ENCODE measurements around the gene ACACA.
"Not testable (repeated sequence)": the region's sequence is repeated elsewhere in the genome, so short reads cannot be mapped to it uniquely, and the experiment has no call there.

The ACACA gene

GRCh38 chr17:37393352-37393751 is 13.3 kb downstream of the ACACA start:
- DNase-seq (ENCODE audit: low read depth, low spot score), result no peak

GRCh38 chr17:37392024-37392590 is 14.5 kb downstream of the ACACA start:
- DNase-seq (ENCODE audit: low read depth, low spot score), result no peak

GRCh38 chr17:37391146-37391545 is 15.5 kb downstream of the ACACA start:
- DNase-seq (ENCODE audit: low read depth, low spot score), result no peak

GRCh38 chr17:37389160-37389559 is 17.5 kb downstream of the ACACA start:
- DNase-seq (ENCODE audit: low read depth, low spot score), result no peak

GRCh38 chr17:37388266-37388665 is 18.4 kb downstream of the ACACA start:
- no peak for DNase-seq (ENCODE audit: low read depth, low spot score)

GRCh38 chr17:37386462-37386861 is 20.2 kb downstream of the ACACA start:
- no peak for DNase-seq (ENCODE audit: low read depth, low spot score)

GRCh38 chr17:37385474-37385990 is 21.1 kb downstream of the ACACA start:
- no peak for DNase-seq (ENCODE audit: low read depth, low spot score)

- no peak for DNase-seq (ENCODE audit: low read depth, low spot score)
These were observed 22.0 kb downstream of the ACACA start for GRCh38 chr17:37384560-37385149.

- DNase-seq (ENCODE audit: low read depth, low spot score), result no peak
These were observed 24.6 kb downstream of the ACACA start for GRCh38 chr17:37382056-37382455.

- DNase-seq (ENCODE audit: low read depth, low spot score), result no peak
These were observed 30.9 kb downstream of the ACACA start, which contains the start of gene C17orf78 for GRCh38 chr17:37375706-37376105. Gene C17orf78, plus strand, starts transcription at chr17:37375985. Its CDS starts 108 bp downstream, at chr17:37376093.

GRCh38 chr17:37373530-37374159 is 33.0 kb downstream of the ACACA start:
- peak; percentile 69 for DNase-seq (ENCODE audit: low read depth, low spot score)

GRCh38 chr17:37368577-37368976 is 38.1 kb downstream of the ACACA start:
- no peak for DNase-seq (ENCODE audit: low read depth, low spot score)

- no peak for DNase-seq (ENCODE audit: low read depth, low spot score)
These were observed 41.0 kb downstream of the ACACA start for GRCh38 chr17:37365589-37365988.

GRCh38 chr17:37361543-37361942 is 45.1 kb downstream of the ACACA start:
- DNase-seq (ENCODE audit: low read depth, low spot score), result no peak

GRCh38 chr17:37360632-37361031 is 46.0 kb downstream of the ACACA start:
- no peak for DNase-seq (ENCODE audit: low read depth, low spot score)

- no peak for DNase-seq (ENCODE audit: low read depth, low spot score)
These were observed 46.9 kb downstream of the ACACA start for GRCh38 chr17:37359682-37360188.

- peak; percentile 88 for DNase-seq (ENCODE audit: low read depth, low spot score)
These were observed 47.6 kb downstream of the ACACA start for GRCh38 chr17:37358830-37359681.

- DNase-seq (ENCODE audit: low read depth, low spot score), result peak; percentile 35
These were observed 48.4 kb downstream of the ACACA start for GRCh38 chr17:37358098-37358829.

GRCh38 chr17:37356796-37357569 is 49.7 kb downstream of the ACACA start:
- not testable (repeated sequence) for DNase-seq (ENCODE audit: low read depth, low spot score)

- DNase-seq (ENCODE audit: low read depth, low spot score), result not testable (repeated sequence)
These were observed 59.7 kb downstream of the ACACA start for GRCh38 chr17:37346863-37347402.

All from smooth muscle cell of the brain vasculature (primary cell).